Measurements from ENCODE around the gene SEC16B.

GRCh38 chr1:177947623-177948022 lies 22.2 kb downstream of the SEC16B start:
- TF ChIP-seq POLR2A (IDR thresholded peaks at IDR 0.05) (no peak), CTCF (IDR thresholded peaks at IDR 0.05) (no peak)
